Right kidney (tissue), 1 donor: ENCODE results near the gene MYL9.

Experiments used
- DNase-seq: peaks from one replicate; pipeline ENCODE4 v3.0.0-alpha.2; 2016

Gene MYL9

GRCh38 chr20:36523341-36523740 lies 18.0 kb upstream of the MYL9 start:
- no peak for DNase-seq

- no peak for DNase-seq
These were observed 15.5 kb upstream of the MYL9 start for GRCh38 chr20:36525620-36526365.

GRCh38 chr20:36526521-36527011 lies 14.8 kb upstream of the MYL9 start:
- DNase-seq = no peak

- no peak for DNase-seq
These were observed 13.8 kb upstream of the MYL9 start for GRCh38 chr20:36527331-36528125.

GRCh38 chr20:36528176-36528874 lies 13.0 kb upstream of the MYL9 start:
- DNase-seq = no peak

GRCh38 chr20:36528875-36529417 lies 12.4 kb upstream of the MYL9 start:
- no peak for DNase-seq

- no peak for DNase-seq
These were observed 8.9 kb upstream of the MYL9 start for GRCh38 chr20:36532388-36532787.

- DNase-seq = no peak
These were observed 8.5 kb upstream of the MYL9 start for GRCh38 chr20:36532822-36533221.

GRCh38 chr20:36538026-36538722 lies 3.1 kb upstream of the MYL9 start:
- DNase-seq = no peak

- DNase-seq = peak; percentile 60
These were observed 638 bp upstream of the MYL9 start for GRCh38 chr20:36540551-36541211.

- DNase-seq = no peak
These were observed 609 bp downstream of the MYL9 start for GRCh38 chr20:36541768-36542488.

- no peak for DNase-seq
These were observed 1.3 kb downstream of the MYL9 start for GRCh38 chr20:36542516-36543183.

- no peak for DNase-seq
These were observed 2.1 kb downstream of the MYL9 start for GRCh38 chr20:36543184-36544133.

GRCh38 chr20:36544134-36545018 lies 3.1 kb downstream of the MYL9 start:
- DNase-seq = no peak

GRCh38 chr20:36546111-36546736 lies 4.9 kb downstream of the MYL9 start:
- no peak for DNase-seq

GRCh38 chr20:36547186-36548005 lies 6.1 kb downstream of the MYL9 start:
- no peak for DNase-seq

GRCh38 chr20:36548006-36548315 lies 6.6 kb downstream of the MYL9 start:
- no peak for DNase-seq
